Measurements from ENCODE around the gene BLNK.

Gene BLNK

DNA sequence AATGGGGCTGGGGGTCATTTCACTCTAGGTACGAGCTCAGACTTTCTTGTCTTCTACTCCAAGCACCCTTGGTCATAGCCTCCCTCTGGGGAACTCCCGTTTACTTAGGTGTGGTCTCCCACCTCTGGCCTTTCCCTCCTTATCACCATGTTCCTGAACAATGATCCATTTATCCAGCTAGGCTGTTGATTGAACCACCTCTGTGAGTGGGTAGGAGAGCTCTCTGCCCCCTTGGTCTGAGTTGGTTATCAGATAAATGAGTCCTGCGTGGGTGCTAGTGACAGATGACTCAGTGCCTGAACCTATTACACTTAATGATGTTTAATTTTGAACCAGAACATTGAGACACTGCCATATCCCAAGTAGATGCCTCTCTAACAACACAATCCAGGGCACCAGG, 9.4 kb downstream of the BLNK start:
- no peak for DNase-seq (ENCODE audit: low spot score)

DNA sequence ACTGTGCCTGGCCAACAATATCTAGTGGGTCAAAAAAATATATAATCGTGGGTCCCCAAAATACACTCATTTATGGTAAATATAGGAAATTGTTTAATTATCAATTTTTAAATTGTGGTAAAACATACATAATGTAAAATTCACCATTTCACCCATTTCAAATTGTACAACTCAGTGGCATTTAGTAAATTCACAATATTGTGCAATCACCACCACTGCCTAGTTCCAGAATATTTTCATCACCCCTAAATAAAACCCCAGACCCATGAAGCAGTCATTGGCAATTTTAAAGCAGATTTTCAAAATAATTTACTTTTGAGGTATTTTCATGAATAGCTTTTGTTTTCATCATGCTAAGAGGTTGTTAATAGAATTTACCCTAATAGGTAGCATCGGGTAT, 10.2 kb downstream of the BLNK start:
- DNase-seq (ENCODE audit: low spot score) = no peak

DNA sequence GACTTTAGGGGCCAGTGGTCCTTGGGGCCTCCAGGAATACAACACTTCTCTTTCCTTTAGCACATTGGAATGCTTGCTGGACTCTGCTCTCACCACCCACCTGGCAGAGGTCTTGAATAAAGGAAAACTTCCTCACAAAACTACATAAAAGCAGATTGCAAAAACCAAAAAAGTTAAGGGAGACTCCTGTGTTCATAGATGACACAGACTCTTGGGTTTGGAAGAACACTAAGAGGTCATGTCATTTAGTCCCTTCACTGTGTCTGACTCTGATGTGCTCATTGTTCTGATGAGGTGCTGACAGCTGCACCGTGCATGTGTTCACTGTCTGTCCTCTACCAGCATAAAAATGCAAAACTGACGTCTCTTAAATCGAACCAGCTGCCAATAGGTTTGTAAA, 11.4 kb downstream of the BLNK start:
- no peak for DNase-seq (ENCODE audit: low spot score)

DNA sequence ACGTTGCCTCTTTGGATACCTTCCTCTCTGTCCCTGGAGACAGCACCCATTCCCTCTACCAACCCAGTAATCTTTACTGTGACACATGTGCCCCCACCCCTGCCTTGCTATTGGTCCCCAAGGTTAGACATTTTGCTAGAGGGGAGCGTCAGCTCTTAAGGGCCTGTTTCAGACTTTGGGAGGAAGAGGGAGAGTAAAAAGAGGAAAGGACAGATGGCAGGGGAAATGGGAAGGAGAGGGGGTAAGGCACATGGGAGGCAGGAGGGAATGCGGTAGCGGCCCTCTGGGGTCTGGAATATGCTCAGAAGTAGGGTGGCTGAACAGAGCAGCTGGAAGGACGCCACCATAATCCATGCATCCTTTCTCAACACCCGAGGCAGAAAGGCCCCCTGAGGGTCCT, 12.2 kb downstream of the BLNK start:
- no peak for DNase-seq (ENCODE audit: low spot score)

DNA sequence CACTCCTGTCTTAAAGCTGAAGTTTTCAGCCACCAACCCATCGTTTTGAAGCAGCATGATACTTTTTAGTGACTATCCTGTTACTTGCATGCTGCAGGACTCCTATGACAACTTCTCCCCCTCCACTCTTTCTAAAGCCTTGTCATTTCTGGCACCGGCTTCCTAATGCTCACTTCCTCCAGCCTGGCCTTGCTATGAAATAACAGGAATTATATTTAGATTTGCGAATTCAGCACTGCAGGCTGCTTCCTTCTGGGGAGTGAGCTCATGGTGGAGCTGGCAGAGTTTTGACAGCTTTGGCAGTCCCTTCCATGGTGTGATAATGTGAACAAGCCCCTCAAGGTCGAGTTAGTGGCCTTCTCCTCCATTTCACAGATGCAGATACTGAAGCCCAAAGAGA, 13.4 kb downstream of the BLNK start:
- DNase-seq (ENCODE audit: low spot score) = no peak

DNA sequence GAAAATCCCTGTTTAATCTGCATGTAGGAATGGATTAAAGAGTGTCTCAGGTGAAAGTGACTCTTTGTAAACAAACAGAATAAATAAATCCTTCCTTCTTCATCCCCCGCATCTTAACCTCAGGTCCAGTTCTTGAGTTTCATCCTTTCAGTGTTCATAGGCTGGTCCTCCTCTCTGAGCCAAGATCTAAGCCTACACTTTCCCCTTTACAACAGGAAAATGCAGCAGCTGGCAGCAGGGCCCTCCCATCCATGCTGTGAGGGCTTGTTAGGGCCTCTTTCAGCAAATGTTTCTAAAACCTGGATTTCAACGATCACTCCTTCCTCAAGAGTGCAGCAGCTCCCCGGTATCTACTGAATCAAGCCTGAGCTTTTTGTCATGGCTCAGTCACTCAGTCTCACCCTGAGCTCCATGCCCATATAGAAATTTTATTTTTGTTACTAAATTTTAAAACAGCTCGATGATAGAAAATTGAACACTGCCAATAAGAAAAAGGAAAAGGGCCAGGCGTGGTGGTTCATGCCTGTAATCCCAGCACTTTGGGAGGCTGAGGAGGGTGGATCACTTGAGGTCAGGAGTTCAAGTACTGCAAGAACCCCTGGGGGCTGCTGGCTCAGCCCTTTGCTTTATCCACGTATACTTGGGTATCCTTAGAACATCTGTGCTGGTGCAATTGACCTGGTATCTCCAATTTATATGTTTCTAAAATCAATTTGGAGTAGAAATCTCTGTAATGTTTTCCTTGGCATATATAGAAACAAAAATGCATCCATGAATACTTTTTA, 15.6 kb downstream of the BLNK start:
- no peak for DNase-seq (ENCODE audit: low spot score)

DNA sequence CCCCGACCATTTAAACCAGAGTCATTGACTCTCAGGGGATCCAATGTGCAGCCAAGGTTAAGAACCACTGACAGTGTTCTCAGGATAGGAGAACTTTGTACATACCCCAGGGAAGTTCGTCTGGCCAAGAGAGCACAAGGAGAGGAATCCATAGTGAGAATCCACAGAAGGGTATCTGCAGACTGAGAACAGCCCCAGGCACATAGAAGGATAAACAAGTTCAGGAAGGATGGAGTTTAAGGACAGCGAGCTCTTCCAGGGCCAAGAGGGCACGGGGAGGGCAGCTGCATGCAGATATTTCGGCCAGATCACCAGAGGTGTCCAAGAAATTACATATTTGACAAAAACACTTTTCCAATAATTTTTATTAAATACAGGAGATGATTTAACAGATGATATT, 16.4 kb downstream of the BLNK start:
- no peak for DNase-seq (ENCODE audit: low spot score)

DNA sequence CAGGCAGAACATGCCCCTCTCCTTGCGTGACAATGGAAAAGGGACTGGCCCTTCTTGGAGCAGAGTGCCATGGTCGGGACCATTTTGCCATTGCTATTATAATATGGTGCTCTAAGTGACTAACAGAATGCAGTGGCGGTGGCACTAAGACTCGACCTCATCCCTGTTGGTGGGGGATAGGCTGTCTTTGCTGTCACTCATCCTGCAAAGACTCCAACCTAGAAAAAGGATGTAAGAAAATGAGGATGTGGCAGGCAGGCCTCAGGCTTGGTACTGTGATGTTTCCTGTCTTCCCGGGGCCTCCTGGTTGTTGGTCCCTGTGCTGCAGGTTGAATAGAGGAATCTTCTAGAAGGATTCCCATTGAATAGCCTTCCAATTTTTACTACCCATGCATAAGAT, 18.6 kb downstream of the BLNK start:
- no peak for DNase-seq (ENCODE audit: low spot score)

DNA sequence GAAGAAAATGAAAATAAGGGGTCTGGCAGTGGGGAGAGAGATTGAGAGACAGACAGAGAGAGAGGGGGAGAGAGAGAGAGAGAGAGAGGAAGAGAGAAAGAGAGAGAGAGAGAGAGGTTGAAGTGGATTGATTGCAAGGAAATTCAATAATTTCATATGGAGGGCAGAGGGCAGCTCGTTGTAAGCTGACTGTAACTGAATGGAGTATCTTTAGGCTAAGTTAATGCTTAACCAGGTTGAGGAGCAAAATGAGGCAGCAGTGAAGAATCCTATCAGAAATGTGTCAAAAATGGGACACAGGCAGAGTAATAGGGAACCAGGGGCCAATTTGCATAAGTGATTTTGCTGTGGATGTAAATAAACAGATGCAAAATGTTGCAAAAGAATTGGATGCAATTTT, 21.0 kb downstream of the BLNK start:
- DNase-seq (ENCODE audit: low spot score) = no peak

DNA sequence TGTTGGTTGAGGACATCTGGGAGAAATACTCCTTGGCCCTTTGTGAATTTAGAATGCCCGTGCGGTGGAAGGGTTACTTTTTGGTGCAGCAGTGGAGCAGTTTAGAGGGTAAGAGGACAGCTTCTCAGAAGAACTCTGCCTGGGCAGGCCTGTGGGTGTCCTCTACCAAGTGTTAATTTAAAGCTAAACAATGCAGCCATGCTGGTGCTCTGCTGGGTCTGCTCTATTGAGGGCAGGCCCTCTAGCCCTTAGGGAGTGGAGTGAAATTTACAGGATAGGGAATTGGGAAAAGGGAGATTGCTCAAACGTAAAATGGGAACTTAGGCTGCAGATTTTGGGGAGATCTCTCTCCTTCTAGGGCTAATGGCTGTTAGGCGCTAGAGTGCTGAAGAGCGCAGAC, 22.1 kb downstream of the BLNK start:
- DNase-seq (ENCODE audit: low spot score) = no peak

DNA sequence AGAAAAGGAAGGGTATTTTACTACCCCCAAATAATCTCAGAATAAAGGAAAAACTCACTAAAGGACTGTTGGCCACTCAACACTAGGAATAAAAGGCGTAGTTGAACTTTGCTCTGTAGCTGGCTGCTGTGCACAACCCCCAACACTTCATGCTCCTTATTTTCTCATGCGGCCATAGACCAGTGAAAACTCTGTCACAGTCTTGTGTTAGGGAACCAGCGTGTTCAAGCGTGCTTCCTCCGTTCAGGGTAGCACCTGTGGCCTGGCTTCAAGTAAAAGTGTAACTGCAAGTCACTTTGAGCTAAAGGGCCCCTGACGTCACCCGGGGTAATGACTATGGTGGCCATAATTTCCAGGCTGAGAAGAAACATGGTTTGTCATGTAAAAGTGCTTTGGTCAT, 27.0 kb downstream of the BLNK start:
- DNase-seq (ENCODE audit: low spot score) = no peak

DNA sequence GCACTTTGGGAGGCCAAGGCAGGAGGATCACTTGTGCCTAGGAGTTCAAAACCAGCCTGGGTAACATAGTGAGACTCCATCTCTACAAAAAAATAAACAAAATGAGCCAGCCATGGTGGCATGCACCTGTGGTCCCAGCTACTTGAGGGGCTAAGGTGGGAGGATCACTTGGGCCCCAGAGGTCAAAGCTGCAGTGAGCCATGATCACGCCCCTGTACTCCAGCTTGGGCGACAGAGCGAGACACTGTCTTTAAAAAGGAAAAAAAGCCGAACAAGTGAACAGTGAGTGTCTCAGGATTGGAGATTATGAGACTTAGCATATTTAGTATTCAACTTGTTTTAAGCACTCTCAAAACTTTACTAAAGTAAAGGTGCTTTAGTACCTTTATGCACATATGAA, 28.1 kb downstream of the BLNK start:
- DNase-seq (ENCODE audit: low spot score) = no peak

DNA sequence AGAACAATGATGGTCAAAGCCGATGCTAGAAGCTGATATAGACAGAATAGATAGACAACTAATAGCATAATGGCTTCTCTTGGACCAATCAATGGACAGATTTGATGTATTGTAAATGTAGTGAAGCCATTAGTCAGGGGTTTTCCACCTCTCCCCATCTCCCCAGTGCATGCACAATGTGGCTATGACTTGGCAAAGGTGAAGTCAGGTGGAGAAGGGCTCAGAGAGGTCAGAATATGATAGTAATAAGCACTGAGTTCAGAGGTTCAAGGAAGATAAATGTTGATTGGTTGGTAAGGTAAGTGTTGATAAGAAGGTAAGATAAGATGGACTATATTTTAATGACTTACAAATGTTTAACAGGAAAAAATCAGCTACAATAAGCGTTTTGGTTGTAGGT, 28.5 kb downstream of the BLNK start:
- DNase-seq (ENCODE audit: low spot score) = no peak

DNA sequence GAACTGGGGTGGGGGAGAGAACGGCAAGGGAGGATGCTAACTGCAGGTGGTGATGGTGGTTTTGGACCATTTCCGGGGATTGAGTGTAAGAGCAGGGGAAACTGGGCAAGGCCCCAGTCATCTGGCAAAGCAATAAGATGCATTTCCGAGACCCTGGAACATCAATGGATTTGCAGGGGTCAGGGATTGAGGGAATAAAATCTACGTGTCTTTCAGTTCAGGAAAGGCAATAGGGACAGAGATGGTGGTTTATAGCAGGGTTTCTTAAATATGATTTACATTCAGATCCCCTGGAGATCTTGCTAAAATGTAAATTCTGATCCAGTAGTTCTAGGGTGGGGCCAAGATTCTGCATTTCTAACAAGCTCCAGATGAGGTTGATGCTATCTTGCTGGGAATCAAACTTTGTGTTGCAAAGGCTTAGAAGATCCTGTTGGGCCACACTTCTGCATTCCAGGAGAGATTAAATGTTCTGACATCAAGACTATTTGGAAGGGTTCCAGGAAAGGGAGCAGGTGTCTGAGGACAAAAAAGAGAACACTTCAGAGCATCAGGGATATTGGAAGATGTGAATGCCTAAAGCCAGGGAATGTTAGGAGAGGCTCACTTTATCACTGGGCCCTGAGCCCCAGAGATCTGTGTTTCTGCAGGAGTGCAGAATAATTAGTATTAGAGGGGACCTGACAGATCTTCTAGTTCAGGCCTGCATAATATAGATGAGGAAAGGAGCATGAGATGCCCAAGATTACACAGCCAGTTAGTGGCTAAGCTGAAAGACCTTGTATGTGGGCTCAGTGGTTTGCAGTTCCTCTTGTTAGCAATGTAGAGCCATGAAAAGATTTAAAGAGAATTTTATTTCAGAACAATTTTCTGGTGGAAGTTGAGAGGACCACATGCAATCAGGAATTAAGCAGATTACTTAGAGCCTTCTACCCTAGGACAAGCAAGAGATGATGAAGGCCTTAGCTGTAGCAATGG, 32.4 kb downstream of the BLNK start:
- no peak for DNase-seq (ENCODE audit: low spot score)

DNA sequence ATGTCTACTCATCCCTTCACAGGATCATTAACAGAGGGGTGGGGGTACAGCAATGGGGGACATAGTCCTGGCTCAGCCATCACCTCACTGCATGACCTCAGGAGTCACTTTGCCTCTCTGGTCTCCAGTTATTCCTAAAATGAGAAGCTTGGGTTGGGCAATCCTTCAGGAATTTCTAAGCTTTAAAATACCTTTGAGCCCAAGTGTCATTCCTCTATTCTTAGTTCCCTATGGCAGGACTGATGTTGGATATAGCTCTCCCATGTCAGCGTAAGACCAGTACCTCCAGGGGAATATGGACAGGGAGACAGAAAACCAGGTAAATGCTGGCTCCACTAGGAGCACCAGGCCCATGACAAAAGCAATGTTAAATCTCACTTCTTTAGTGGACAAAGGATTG, 34.5 kb downstream of the BLNK start:
- DNase-seq (ENCODE audit: low spot score) = no peak

DNA sequence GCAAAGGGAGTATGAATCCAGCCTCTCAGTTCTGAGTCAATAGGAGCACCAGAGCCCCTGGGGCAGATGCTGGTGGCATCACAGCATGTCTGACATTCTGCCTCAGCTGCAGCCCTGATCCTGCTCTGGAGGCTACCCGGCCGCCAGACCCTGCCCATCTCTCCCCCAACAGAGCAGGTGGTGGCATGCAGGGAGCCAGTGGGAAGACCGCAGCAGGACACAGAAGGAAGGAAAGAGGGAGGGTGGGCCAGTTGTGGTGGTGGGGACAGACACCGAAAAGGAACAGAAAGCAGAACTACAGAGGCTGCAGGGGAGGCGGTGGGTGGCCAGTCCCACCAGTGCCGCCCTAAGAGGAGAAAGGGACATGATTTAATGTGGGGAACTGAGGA, 35.3 kb downstream of the BLNK start:
- no peak for DNase-seq (ENCODE audit: low spot score)

DNA sequence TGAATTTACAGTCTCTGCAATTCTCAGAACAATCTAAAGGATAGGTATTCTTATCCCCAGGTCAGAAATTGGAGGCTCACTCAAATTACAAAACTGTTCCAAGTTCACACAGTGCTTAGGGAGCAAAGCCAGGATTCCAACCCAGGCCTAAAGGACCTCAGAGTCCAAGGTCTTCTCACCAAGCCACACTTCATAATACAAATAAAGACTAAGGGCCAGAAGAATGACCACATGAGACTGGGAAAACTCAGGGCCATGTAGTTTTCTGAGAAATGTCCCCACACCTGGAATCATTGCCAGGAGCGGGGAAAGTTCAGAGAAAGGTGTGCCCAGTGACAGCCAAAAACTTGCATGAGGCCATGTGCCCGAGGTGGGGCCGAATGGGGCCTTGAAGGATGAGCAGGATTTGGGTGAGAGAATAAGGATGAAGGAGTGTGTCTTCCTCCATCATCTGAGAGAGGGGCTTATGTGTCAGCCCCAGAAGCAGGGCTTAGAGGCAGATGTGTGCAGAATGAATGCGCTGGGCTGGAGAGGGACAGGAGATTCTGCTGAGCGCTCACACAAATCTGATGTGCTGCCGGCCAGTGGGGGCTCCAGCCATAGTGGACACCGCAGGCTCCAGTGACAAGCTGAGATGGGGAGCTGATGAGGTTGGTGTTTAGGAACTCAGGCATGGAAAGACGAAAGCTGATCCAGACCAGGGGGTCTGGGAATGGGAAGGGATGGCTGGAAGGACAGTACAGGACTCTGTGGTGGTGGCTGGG, 35.9 kb downstream of the BLNK start:
- DNase-seq (ENCODE audit: low spot score) = no peak

DNA sequence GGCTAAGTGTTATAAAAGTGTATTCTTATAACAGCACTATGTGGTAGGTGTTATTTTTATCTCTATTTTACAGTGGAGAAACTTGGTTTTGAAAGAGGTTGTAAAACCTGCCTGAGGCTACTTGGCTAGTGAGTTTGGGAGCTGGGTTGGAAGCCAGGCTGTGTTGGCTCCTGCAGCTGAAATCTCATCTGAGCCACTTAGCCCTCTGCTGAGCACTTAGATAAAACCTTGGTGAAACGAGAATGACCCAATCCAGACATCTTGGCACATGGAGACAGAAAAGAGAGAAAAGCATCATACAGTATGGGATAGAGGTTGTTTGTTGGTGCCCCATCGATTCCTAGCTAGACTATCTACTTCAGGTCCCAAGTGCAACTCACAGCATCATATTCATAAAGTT, 37.4 kb downstream of the BLNK start:
- no peak for DNase-seq (ENCODE audit: low spot score)

DNA sequence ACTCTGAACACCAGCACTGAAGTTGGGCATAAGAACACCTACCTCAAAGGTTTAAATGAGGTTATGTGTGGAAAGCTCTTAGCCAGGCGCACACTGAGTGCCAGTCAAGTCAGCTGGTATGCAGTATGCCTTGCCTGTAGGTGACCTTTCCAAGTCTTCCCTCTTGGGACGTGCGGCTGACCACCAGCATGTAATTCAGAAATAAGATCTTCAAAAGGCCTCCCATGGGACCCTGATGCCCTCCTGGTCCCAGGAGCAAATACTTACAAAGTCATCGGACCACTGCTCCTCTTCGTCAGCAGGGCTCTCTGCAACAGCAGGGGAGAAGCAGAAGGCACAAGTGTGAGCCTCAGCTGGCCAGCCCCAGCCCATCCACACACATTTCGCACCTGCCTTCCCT, 40.8 kb downstream of the BLNK start:
- no peak for DNase-seq (ENCODE audit: low spot score)

DNA sequence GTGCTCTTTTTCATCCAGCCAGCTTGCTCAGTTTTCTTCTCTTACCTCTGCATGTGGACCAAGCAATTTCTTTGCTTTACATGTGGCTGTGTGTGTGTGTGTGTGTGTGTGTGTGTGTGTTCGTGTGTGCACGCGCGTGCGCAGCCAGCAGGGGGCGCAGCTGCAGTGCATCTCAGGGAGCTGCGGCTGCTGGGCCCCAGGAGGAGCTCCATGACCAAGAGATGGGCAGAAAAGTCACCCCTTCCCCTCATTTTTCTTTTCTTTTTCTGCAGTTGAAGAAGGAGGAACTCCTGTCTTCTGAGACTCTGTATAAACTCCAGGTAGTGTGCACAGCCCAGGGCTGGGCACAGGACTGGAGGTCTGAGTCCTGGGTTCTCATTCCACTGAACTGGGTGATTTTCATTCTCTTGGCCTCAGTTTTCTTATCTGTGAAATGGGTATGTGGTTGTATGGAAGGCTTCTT, 41.8 kb downstream of the BLNK start:
- DNase-seq (ENCODE audit: low spot score) = peak; percentile 71

DNA sequence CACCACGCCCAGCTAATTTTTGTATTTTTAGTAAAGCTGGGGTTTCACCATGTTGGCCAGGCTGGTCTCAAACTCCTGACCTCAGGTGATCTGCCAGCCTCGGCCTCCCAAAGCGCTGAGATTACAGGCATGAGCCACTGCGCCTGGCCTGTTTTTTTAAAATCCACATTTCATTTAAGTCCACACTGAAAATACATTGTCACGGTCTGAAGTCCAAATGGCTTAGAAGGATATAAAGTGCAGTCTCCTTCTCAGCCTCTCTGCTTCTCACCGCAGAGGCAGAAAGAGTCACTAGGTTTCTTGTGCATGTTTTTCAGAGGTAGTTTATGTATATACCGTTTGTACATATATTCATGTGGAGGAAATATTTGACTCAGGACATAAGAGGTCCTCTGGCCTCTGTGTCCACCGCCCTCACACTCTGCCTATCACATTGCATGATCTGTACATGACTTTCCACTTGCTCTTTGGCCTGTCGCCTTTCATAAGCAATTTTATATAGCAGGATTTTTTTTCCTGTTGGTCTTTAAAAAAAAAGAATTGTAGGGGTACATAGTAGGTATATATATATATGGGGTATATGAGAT, 42.9 kb downstream of the BLNK start:
- DNase-seq (ENCODE audit: low spot score) = no peak

DNA sequence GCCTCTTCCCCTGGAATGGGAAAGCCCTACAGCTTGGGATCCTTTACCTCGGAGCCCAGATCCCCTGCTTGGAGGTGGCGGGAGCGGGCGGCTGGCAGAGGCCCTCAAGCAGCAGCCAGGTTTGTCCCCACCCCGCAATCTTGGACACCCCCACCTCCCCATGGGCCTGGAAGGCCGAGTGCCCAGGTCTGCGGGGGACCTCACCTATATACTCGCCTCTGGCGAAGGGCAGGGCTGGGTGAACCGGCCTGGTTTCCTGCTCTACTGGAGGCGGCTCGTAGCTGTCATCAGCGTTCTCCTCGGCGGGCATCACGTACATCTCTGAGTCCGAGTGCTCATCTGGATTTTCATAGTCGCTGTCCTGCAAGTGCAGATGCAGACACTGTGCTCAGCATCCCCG, 44.2 kb downstream of the BLNK start:
- no peak for DNase-seq (ENCODE audit: low spot score)

Data from activated CD4-positive, alpha-beta T cell treated with anti-CD3 and anti-CD28 coated beads, Interleukin-2, Interleukin-4, amounts not matched to agents 100 ng/mL and 50 ng/mL, durations not matched to agents 16 hours and 8 hours (primary cell).